Right lobe of liver (tissue), 4 donors: Measurements from ENCODE around the gene TMEM120B.

ENCODE experiments used
- POLR2A ChIP-seq: fragments of 450-650 bp; IDR thresholded peaks from one replicate; pipeline ENCODE4 v1.6.1; 2017; ENCODE audit warnings: antibody characterized with exemption, mild to moderate bottlenecking
- TF ChIP-seq, protein P1 (sequence below), 4 donors: fragments of 200-600 bp in 3 of 4; fragments of 450-650 bp in 1 of 4; IDR thresholded peaks; one replicate each; pipeline versions ENCODE4 v1.5.1 to v1.8.0; 2016 to 2022; ENCODE audit warnings: antibody characterized with exemption in 4 of 4, mild to moderate bottlenecking in 2 of 4
- donor health status: DM: no; HTN: no; CAD: no.
- donor health status: DM: no; HTN: no; CAD: no.
- donor health status: DM: no; HTN: yes; CAD: no.

DNA sequence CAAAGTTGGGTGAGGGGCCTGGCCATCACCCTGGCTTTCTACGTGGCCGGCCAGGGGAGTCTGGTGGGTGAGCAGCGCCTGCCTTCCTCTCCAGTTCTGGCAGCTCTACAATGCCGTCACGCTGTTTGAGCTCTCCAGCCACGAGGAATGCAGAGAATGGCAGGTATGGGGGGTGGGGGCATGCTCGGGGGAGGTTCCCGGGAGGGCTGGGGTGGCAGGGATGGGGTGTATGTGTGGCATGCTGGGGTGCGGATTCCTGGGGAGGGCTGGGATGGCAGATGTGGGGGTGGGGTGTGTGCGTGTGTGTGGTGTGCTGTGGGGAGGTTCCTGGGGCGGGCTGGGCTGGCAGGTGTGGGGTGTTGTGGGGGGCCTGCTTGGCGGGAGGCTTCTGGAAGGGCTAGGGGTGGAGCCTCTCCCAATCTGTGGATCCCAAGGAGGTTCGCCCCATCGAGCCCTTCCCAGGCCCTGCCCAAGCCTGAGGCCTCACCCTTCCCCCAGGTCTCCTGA, 62.5 kb downstream of the TMEM120B start:
- TF ChIP-seq, protein P1, sequence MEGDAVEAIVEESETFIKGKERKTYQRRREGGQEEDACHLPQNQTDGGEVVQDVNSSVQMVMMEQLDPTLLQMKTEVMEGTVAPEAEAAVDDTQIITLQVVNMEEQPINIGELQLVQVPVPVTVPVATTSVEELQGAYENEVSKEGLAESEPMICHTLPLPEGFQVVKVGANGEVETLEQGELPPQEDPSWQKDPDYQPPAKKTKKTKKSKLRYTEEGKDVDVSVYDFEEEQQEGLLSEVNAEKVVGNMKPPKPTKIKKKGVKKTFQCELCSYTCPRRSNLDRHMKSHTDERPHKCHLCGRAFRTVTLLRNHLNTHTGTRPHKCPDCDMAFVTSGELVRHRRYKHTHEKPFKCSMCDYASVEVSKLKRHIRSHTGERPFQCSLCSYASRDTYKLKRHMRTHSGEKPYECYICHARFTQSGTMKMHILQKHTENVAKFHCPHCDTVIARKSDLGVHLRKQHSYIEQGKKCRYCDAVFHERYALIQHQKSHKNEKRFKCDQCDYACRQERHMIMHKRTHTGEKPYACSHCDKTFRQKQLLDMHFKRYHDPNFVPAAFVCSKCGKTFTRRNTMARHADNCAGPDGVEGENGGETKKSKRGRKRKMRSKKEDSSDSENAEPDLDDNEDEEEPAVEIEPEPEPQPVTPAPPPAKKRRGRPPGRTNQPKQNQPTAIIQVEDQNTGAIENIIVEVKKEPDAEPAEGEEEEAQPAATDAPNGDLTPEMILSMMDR (IDR thresholded peaks at IDR 0.05): no peak
- no peak for TF ChIP-seq POLR2A
